Mucosa of descending colon (tissue), 3 donors: Measurements from ENCODE around the gene COL23A1. TPM values are rescaled to one million over a fixed set of nuclear protein-coding genes. Genes with fewer than 3 reads are reported as not detected.

Experiments
- ATAC-seq: fragments of 200-7000 bp; cut with Tn5 transposase; one replicate; pipeline ENCODE4 v1.9.1; 2020; ENCODE audit warnings: mild to moderate bottlenecking, moderate library complexity
- DNase-seq, 3 donors: peaks; one replicate each; pipeline ENCODE4 v3.0.0-alpha.2; 2020
- H3K36me3 ChIP-seq: fragments of 200-600 bp; one replicate; pipeline ENCODE4 v1.8.0; 2021; ENCODE audit warnings: low read depth, mild to moderate bottlenecking
- H3K4me1 ChIP-seq: fragments of 200-600 bp; one replicate; pipeline ENCODE4 v1.8.0; 2021; ENCODE audit warnings: low read depth, mild to moderate bottlenecking
- H3K4me3 ChIP-seq: fragments of 200-600 bp; one replicate; pipeline ENCODE4 v1.8.0; 2021; ENCODE audit warnings: mild to moderate bottlenecking
- H3K9me3 ChIP-seq: fragments of 200-600 bp; one replicate; pipeline ENCODE4 v1.8.0; 2021; ENCODE audit warnings: mild to moderate bottlenecking
- CTCF ChIP-seq: fragments of 200-600 bp; IDR thresholded peaks from one replicate; pipeline ENCODE4 v1.8.0; 2022; ENCODE audit warnings: antibody characterized with exemption, mild to moderate bottlenecking
- intact Hi-C, 2 donors: fragments of 100-400 bp; cut with DNase I in 1 of 2; cut with micrococcal nuclease in 1 of 2; formaldehyde crosslinking; loops; one replicate each; pipeline versions ENCODE4 v1.11.0 to v1.11.1; 2022; cut with DNase I, micrococcal nuclease
- total RNA-seq, 3 donors: library from RNA; stranded (reverse); fragmentation: NEBNext Ultra II Directional in 2 of 3; extraction: Animal tissue kit (Norgen Biotek cat#: 25700) in 2 of 3; gene quantifications; one replicate each; pipeline versions ENCODE4 v1.2.1 to v1.2.4, GENCODE V29; 2021 to 2023
- donor health status: DM: no; HTN: no; CAD: no; lungs with moderate emphysema.
- donor health status: DM: no; HTN: no; CAD: no.
- donor health status: DM: no; HTN: yes; CAD: no.

Gene COL23A1
- total RNA-seq, 3 donors from 2014 or later, result 0.17 to 2.7 (median 0.43) TPM

- Histone ChIP-seq H3K9me3 (no peaks in the 10 kb centered on the region), H3K4me3 (no peak overlapping the region), H3K4me1 (no peaks in the 10 kb centered on the region), H3K36me3 (no peaks in the 10 kb centered on the region)
- no peak for DNase-seq
- TF ChIP-seq CTCF, result no peak
- no peak for ATAC-seq
- intact Hi-C loops, result no loop called here
Measured at GRCh38 chr5:178295589-178295988, 294.6 kb downstream of the COL23A1 start.

- Histone ChIP-seq H3K4me3 (no peak overlapping the region), H3K9me3 (no peaks in the 10 kb centered on the region), H3K36me3 (no peaks in the 10 kb centered on the region), H3K4me1 (no peaks in the 10 kb centered on the region)
- no peak for TF ChIP-seq CTCF
- DNase-seq, result peak in 1 of 3 donors; percentile 21
- ATAC-seq, result no peak
- intact Hi-C loops, result no loop called here
Measured at GRCh38 chr5:178293815-178294214, 296.4 kb downstream of the COL23A1 start.

- intact Hi-C loops, result no loop called here
- no peak for ATAC-seq
Measured at GRCh38 chr5:178293400-178293799, 296.8 kb downstream of the COL23A1 start.

GRCh38 chr5:178292826-178293205 is 297.4 kb downstream of the COL23A1 start:
- no peaks in the 10 kb centered on the region for H3K9me3 ChIP-seq
- TF ChIP-seq CTCF, result no peak
- H3K4me1 ChIP-seq, result no peaks in the 10 kb centered on the region
- DNase-seq (peak in 1 of 3 donors; percentile 0), ATAC-seq (no peak)
- intact Hi-C loops, result no loop called here
- no peak overlapping the region for H3K4me3 ChIP-seq
- H3K36me3 ChIP-seq, result no peaks in the 10 kb centered on the region

More at GRCh38 chr5:178293400-178293799, 296.8 kb downstream of the COL23A1 start:
- DNase-seq, result peak in 1 of 3 donors; percentile 29
- TF ChIP-seq CTCF, result no peak
- no peaks in the 10 kb centered on the region for H3K4me1 ChIP-seq
- no peak overlapping the region for H3K4me3 ChIP-seq
- H3K36me3 ChIP-seq, result no peaks in the 10 kb centered on the region
- no peaks in the 10 kb centered on the region for H3K9me3 ChIP-seq

GRCh38 chr5:178291969-178292825 is 298.0 kb downstream of the COL23A1 start:
- Histone ChIP-seq H3K9me3 (no peaks in the 10 kb centered on the region), H3K4me3 (no peak overlapping the region), H3K4me1 (no peaks in the 10 kb centered on the region), H3K36me3 (no peaks in the 10 kb centered on the region)
- intact Hi-C loops, result no loop called here
- DNase-seq, result peak in 2 of 3 donors; percentile 6 to 15
- ATAC-seq, result no peak
- no peak for TF ChIP-seq CTCF
